Tibial nerve (tissue), 4 donors: ENCODE data around the gene IPO4. TPM values are rescaled to one million over a fixed set of nuclear protein-coding genes. Genes with fewer than 3 reads are reported as not detected.

Experiments
- DNase-seq, 2 donors: peaks; one replicate each; pipeline ENCODE4 v3.0.0-alpha.2; 2019; ENCODE audit warnings: low spot score in 2 of 2
- H3K27ac ChIP-seq, 4 donors: fragments of 200-600 bp; sonication (generic) in 3 of 4; one replicate each; pipeline ENCODE4 v1.5.1; 2017 to 2019; ENCODE audit warnings: mild to moderate bottlenecking in 1 of 4
- H3K27me3 ChIP-seq, 2 donors: fragments of 200-600 bp; sonication (generic) in 1 of 2; one replicate each; pipeline versions ENCODE4 v1.5.1 to v1.6.0; 2017 to 2019
- H3K36me3 ChIP-seq, 3 donors: fragments of 200-600 bp; sonication (generic); one replicate each; pipeline ENCODE4 v1.5.1; 2018 to 2019
- H3K4me1 ChIP-seq, 4 donors: fragments of 200-600 bp; sonication (generic) in 3 of 4; one replicate each; pipeline ENCODE4 v1.5.1; 2017 to 2019
- H3K4me3 ChIP-seq, 4 donors: fragments of 200-600 bp; sonication (generic) in 3 of 4; one replicate each; pipeline ENCODE4 v1.5.1; 2017 to 2019; ENCODE audit warnings: mild to moderate bottlenecking in 1 of 4, moderate library complexity in 1 of 4
- H3K9me3 ChIP-seq, 4 donors: fragments of 200-600 bp; sonication (generic) in 3 of 4; one replicate each; pipeline ENCODE4 v1.5.1; 2017 to 2019
- EP300 ChIP-seq, 2 donors: sonication (generic); formaldehyde crosslinking; IDR thresholded peaks; one replicate each; pipeline ENCODE4 v1.6.1; 2017; ENCODE audit warnings: antibody characterized with exemption in 2 of 2, mild to moderate bottlenecking in 1 of 2
- POLR2A ChIP-seq, 2 donors: fragments of 450-650 bp; IDR thresholded peaks; one replicate each; pipeline ENCODE4 v1.6.1; 2017; ENCODE audit warnings: antibody characterized with exemption in 2 of 2, mild to moderate bottlenecking in 2 of 2, moderate library complexity in 2 of 2
- WGBS, 2 donors: methylation state at CpG; one replicate each; pipeline ENCODE4 v1.1.5; 2018; 5-methylcytosine and 5-hydroxymethylcytosine counted together
- total RNA-seq, 4 donors: library from RNA; depleted of rRNA; stranded (reverse); fragments of >200 nt; gene quantifications; one replicate each; pipeline ENCODE4 v1.1.0, GENCODE V29; 2016
- TF ChIP-seq, protein P1 (sequence below), 5 experiments: fragments of 200-600 bp in 3 of 5; fragments of 450-650 bp in 2 of 5; sonication (generic) in 3 of 5; IDR thresholded peaks; one replicate each; pipeline ENCODE4 v1.5.1; 2016 to 2019; ENCODE audit warnings: antibody characterized with exemption in 5 of 5, mild to moderate bottlenecking in 3 of 5, moderate library complexity in 2 of 5

The IPO4 gene
- total RNA-seq, 4 donors from 2014 or later, result 19.4 to 88.5 (median 26.9) TPM

DNA sequence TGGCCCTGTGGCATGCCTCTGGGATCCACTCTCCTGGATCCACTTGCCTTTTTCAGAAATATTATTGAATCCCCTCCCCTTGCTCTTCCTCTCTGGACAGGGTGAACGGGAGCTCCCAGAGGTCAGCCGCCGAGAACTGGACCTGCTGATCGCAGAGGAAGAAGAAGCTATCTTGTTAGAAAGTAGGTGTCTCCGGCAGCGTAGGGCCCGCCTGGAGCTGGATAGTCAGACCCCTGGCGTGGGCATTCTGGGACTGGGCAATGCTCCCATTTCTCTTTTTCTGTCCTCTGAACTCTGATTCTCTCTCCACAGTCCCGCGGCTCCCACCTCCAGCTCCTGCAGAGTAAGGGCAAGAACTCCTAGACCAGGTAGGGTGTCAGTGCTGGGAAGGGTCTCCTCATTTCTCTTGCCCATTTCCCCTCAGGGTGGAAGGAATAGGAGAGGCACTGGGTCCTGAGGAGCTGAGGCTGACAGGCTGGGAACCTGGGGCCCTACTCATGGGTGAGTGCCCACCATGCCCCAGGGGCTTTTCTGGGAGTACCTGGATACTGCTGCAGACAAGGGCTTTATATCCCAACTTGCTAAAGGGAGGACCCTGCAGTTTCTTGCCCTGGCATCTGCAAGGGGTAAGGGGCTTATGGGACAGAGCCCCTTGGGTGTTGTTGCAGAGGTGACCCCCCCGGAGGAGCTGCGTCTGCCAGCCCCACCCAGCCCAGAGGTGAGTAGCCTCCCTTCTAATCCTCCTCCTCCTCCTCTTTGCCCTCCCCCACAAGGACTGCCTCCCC is 11.4 kb downstream of the IPO4 start:
- Histone ChIP-seq H3K9me3 (no peaks in the 10 kb centered on the region), H3K36me3 (peaks cover 0 to 92% (median 0%) of the 10 kb centered on the region in 3 donors), H3K27me3 (no peaks in the 10 kb centered on the region), H3K4me1 (peaks cover 0 to 18% (median 6%) of the 10 kb centered on the region in 4 donors), H3K4me3 (no peak overlapping the region), H3K27ac (peak overlapping the region in 2 of 4 donors; percentile 72 to 92)
- 85 to 86% methylated on average over 12 of the region's 12 CpGs for WGBS, 2 donors
- DNase-seq, result no peak
- TF ChIP-seq EP300 (IDR thresholded peaks at IDR 0.05) (no peak), POLR2A (IDR thresholded peaks at IDR 0.05) (no peak)
- TF ChIP-seq, protein P1, sequence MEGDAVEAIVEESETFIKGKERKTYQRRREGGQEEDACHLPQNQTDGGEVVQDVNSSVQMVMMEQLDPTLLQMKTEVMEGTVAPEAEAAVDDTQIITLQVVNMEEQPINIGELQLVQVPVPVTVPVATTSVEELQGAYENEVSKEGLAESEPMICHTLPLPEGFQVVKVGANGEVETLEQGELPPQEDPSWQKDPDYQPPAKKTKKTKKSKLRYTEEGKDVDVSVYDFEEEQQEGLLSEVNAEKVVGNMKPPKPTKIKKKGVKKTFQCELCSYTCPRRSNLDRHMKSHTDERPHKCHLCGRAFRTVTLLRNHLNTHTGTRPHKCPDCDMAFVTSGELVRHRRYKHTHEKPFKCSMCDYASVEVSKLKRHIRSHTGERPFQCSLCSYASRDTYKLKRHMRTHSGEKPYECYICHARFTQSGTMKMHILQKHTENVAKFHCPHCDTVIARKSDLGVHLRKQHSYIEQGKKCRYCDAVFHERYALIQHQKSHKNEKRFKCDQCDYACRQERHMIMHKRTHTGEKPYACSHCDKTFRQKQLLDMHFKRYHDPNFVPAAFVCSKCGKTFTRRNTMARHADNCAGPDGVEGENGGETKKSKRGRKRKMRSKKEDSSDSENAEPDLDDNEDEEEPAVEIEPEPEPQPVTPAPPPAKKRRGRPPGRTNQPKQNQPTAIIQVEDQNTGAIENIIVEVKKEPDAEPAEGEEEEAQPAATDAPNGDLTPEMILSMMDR (IDR thresholded peaks at IDR 0.05), result no peak

DNA sequence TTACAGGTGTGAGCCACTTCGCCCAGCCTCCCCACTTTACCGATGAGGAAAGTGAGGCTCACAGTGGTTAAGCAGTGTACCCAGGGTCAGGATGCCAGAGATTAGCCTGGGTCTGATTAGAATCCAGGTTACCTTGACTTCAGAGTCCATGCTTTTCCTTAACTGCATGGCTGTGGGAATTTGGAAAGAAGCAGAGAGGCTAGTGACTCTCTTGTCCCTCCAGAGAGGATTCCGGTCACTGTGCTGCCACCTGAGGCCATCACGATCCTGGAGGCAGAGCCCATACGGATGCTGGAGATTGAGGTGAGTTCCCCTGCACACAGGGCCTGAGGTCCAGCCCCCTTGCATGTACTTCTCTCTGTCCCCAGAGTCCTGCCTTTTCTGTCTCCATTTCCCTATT is 12.0 kb downstream of the IPO4 start:
- WGBS, 2 donors, result 94 to 95% methylated on average over 5 of the region's 5 CpGs
- TF ChIP-seq, protein P1 (IDR thresholded peaks at IDR 0.05), result no peak
- TF ChIP-seq POLR2A (IDR thresholded peaks at IDR 0.05) (no peak), EP300 (IDR thresholded peaks at IDR 0.05) (no peak)
- no peak overlapping the region for H3K4me3 ChIP-seq
- no peaks in the 10 kb centered on the region for H3K27me3 ChIP-seq
- H3K27ac ChIP-seq, result peak overlapping the region in 1 of 4 donors; percentile 72
- no peak for DNase-seq
- H3K4me1 ChIP-seq, result peaks cover 0 to 24% (median 6%) of the 10 kb centered on the region in 4 donors
- no peaks in the 10 kb centered on the region for H3K9me3 ChIP-seq
- H3K36me3 ChIP-seq, result peaks cover 0 to 86% (median 0%) of the 10 kb centered on the region in 3 donors

DNA sequence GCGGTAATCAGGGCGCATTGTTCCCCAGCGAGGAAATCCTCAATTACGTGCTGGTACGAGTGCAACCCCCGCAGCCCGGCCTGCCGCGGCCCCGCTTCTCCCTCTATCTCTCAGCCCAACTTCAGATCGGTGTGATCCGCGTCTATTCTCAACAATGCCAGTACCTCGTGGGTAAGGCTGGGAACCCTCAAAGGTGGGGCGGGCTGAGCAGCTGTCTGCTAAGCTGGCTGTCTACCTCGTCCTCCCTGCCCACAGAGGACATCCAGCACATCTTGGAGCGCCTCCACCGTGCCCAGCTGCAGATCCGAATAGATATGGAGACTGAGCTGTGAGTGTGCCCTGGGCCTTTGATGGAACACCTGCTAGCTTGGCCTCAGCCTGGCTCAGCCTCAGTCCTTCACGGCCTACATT is 15.7 kb downstream of the IPO4 start:
- Histone ChIP-seq H3K27me3 (no peaks in the 10 kb centered on the region), H3K9me3 (no peaks in the 10 kb centered on the region), H3K27ac (peak overlapping the region in 3 of 4 donors; percentile 52 to 77 (median 75)), H3K4me3 (peak overlapping the region in 2 of 4 donors; percentile 45 to 48), H3K36me3 (peaks cover 0 to 69% (median 0%) of the 10 kb centered on the region in 3 donors), H3K4me1 (peaks cover 0 to 14% (median 2%) of the 10 kb centered on the region in 4 donors)
- 62 to 71% methylated on average over 20 of the region's 20 CpGs for WGBS, 2 donors
- TF ChIP-seq, protein P1 (IDR thresholded peaks at IDR 0.05), result no peak
- no peak for TF ChIP-seq EP300 (IDR thresholded peaks at IDR 0.05)
- no peak for TF ChIP-seq POLR2A (IDR thresholded peaks at IDR 0.05)
- no peak for DNase-seq

DNA sequence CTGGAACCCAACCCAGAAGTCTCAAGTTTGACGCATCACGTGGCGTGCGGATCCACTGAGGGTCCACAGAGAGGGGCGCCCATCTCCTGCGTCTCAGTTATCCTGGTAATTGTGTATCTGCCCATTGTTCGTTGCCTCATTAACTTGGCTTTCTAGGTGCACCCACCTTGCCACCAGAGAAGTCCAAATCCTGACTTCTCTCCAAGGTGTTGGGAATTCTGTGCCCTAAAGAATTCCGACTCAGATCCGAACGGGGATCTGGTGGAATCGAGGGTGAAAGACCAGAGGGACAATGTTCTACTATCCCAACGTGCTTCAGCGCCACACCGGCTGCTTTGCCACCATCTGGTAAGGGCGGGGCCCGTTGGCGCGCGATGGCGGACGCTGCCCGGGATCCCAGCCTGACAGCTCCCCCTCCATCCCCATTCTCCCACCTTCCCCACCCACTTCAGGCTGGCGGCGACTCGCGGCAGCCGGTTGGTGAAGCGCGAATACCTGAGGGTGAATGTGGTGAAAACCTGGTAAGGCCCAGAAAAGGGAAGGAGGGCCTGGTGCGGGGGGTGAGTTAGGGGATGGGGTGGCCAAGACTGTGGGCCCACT is 16.3 kb downstream of the IPO4 start:
- TF ChIP-seq POLR2A (IDR thresholded peaks at IDR 0.05) (no peak), EP300 (IDR thresholded peaks at IDR 0.05) (no peak)
- TF ChIP-seq, protein P1 (IDR thresholded peaks at IDR 0.05), result no peak
- DNase-seq, result no peak
- Histone ChIP-seq H3K27me3 (no peaks in the 10 kb centered on the region), H3K9me3 (no peaks in the 10 kb centered on the region), H3K4me1 (peaks cover 0 to 14% (median 2%) of the 10 kb centered on the region in 4 donors), H3K36me3 (peaks cover 0 to 69% (median 0%) of the 10 kb centered on the region in 3 donors), H3K27ac (peak overlapping the region; percentile 49 to 77 (median 64)), H3K4me3 (peak overlapping the region; percentile 38 to 48 (median 46))
- 30 to 40% methylated on average over 30 of the region's 30 CpGs for WGBS, 2 donors
